ENCODE data around the gene PHF10.
"Not testable (repeated sequence)": the region's sequence is repeated elsewhere in the genome, so short reads cannot be mapped to it uniquely, and the experiment has no call there.

Gene PHF10

GRCh38 chr6:169700296-169700695, 24.0 kb downstream of the PHF10 start:
- in situ Hi-C loops (cut with MboI; ENCODE audit: low sequenced_read_pairs, unreplicated experiment) = no loop called here
- no peak for DNase-seq (ENCODE audit: low spot score)
- TF ChIP-seq CTCF (IDR thresholded peaks at IDR 0.05; ENCODE audit: borderline replicate concordance, control extremely low read depth, extremely low read depth, insufficient read depth, missing control alignments) = no peak

DNA sequence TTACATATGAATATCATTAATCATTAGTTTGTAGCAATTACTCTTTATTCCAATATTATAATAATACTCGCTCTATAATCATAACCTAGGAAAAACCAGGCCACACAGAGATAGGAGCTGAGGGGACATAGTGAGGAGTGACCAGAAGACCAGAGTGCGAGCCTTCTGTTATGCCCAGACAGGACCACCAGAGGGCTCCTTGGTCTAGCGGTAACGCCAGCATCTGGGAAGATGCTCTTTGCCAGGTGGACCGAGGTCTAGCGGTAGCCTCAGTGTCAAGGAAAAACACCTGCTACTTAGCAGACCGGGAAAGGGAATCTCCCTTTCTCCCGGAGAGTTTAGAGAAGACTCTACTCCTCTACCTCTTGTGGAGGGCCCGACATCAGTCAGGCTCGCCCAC, 27.2 kb downstream of the PHF10 start:
- in situ Hi-C loops (cut with MboI; ENCODE audit: low sequenced_read_pairs, unreplicated experiment); DNase-seq (ENCODE audit: low spot score): not testable (repeated sequence)
- TF ChIP-seq CTCF (IDR thresholded peaks at IDR 0.05; ENCODE audit: borderline replicate concordance, control extremely low read depth, extremely low read depth, insufficient read depth, missing control alignments) = peak; percentile 21

DNA sequence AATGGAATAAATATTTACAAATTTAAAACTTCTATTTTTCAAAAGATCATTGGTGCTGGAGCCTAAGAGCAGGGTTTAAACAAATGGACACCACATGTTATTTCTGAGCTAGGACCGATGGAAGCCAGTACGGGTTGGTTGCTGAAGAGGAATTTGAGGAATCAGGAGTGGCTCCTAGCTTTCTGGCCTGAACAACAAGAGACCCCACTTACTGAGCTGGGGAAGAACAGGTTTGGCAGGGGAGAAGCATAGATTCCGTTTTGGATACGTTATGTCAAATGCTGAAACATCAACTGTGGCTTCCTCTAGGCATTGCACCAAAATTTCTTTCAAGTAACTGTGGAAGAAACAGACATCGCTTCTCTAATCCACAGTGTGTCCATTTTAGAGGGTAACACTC, 29.2 kb downstream of the PHF10 start:
- in situ Hi-C loops (cut with MboI; ENCODE audit: low sequenced_read_pairs, unreplicated experiment) = no loop called here
- no peak for DNase-seq (ENCODE audit: low spot score)
- no peak for TF ChIP-seq CTCF (IDR thresholded peaks at IDR 0.05; ENCODE audit: borderline replicate concordance, control extremely low read depth, extremely low read depth, insufficient read depth, missing control alignments)

GRCh38 chr6:169692516-169692915, 31.8 kb downstream of the PHF10 start:
- no peak for TF ChIP-seq CTCF (IDR thresholded peaks at IDR 0.05; ENCODE audit: borderline replicate concordance, control extremely low read depth, extremely low read depth, insufficient read depth, missing control alignments)

DNA sequence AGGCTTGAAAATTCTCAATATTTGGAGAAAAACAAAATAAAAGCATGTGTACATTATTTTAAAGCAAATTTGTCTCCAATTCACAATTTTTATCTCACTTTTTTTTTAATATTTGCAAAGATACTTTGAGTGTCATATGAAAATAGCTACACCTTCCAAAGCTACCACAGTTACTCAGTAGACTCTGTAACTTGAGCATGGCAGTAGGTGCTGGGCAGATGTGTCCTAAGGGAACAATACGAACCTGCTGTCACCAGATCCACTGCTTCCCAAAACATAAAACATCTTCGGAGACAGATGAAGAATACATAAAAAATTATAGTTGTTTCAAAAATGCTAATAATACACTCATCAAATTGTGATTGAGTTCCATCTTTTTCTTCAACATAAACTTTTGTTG, 33.0 kb downstream of the PHF10 start:
- TF ChIP-seq CTCF (IDR thresholded peaks at IDR 0.05; ENCODE audit: borderline replicate concordance, control extremely low read depth, extremely low read depth, insufficient read depth, missing control alignments) = no peak
- in situ Hi-C loops (cut with MboI; ENCODE audit: low sequenced_read_pairs, unreplicated experiment) = no loop called here
- DNase-seq (ENCODE audit: low spot score) = no peak

More at GRCh38 chr6:169692516-169692915, 31.8 kb downstream of the PHF10 start:
- DNase-seq (ENCODE audit: low spot score) = no peak
- in situ Hi-C loops (cut with MboI; ENCODE audit: low sequenced_read_pairs, unreplicated experiment) = no loop called here

DNA sequence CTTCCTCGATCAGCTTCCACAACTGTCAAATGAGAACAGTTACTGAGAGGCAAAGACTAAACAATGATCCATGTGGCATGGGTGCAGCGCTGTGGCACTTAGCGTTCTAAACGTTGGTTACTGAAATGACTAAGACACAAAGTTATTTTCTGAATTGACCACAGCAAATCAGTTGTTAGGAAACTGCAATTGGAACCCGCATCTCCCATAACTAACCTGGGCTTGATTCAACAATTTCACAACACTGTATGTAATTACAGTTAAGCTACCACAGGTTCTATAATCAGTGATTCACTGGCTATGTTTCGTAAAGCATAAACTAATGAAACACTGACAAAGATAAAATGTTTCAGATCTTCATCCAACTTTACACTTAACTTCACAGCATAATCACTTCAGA, 35.0 kb downstream of the PHF10 start:
- no peak for TF ChIP-seq CTCF (IDR thresholded peaks at IDR 0.05; ENCODE audit: borderline replicate concordance, control extremely low read depth, extremely low read depth, insufficient read depth, missing control alignments)
- DNase-seq (ENCODE audit: low spot score) = no peak
- in situ Hi-C loops (cut with MboI; ENCODE audit: low sequenced_read_pairs, unreplicated experiment) = no loop called here

- no peak for TF ChIP-seq CTCF (IDR thresholded peaks at IDR 0.05; ENCODE audit: borderline replicate concordance, control extremely low read depth, extremely low read depth, insufficient read depth, missing control alignments)
Measured at GRCh38 chr6:169685860-169686259, 38.4 kb downstream of the PHF10 start.

More at GRCh38 chr6:169685860-169686259, 38.4 kb downstream of the PHF10 start:
- in situ Hi-C loops (cut with MboI; ENCODE audit: low sequenced_read_pairs, unreplicated experiment) = no loop called here
- no peak for DNase-seq (ENCODE audit: low spot score)
